Measurements from ENCODE around the gene DLX6.
"Not testable (repeated sequence)": the region's sequence is repeated elsewhere in the genome, so short reads cannot be mapped to it uniquely, and the experiment has no call there.

The DLX6 gene

GRCh38 chr7:97024209-97025129 lies 19.1 kb downstream of the DLX6 start, which contains the start of gene DLX5:
DLX5 (minus strand) TSS chr7:97024831; CDS start chr7:97024623, 208 bp downstream.
- no peak for DNase-seq

GRCh38 chr7:97025130-97025499 lies 19.8 kb downstream of the DLX6 start:
- no peak for DNase-seq

GRCh38 chr7:97025983-97026714 lies 20.8 kb downstream of the DLX6 start:
- DNase-seq = peak; percentile 32 to 45

GRCh38 chr7:97026715-97027426 lies 21.5 kb downstream of the DLX6 start:
- peak; percentile 30 to 39 for DNase-seq

- DNase-seq = peak; percentile 79 to 88
Observed at GRCh38 chr7:97027427-97028234, 22.3 kb downstream of the DLX6 start.

GRCh38 chr7:97034213-97034852 lies 29.0 kb downstream of the DLX6 start:
- not testable (repeated sequence) for DNase-seq

- DNase-seq = no peak
Observed at GRCh38 chr7:97039374-97040065, 34.2 kb downstream of the DLX6 start.

GRCh38 chr7:97043281-97043680 lies 37.9 kb downstream of the DLX6 start:
- DNase-seq = no peak

Data from Kasumi-1 (cell line).